ENCODE results near the gene NEU1.
"Not testable (repeated sequence)": the region's sequence is repeated elsewhere in the genome, so short reads cannot be mapped to it uniquely, and the experiment has no call there.

NEU1 gene

GRCh38 chr6:31862344-31863235 lies at the start of gene NEU1:
Gene NEU1 (minus strand): TSS chr6:31862821. CDS start chr6:31862776, 45 bp downstream.
- DNase-seq (ENCODE audit: low read depth in 3 of 3), result peak; percentile 97 to 100 (median 98)

- DNase-seq (ENCODE audit: low read depth in 3 of 3), result no peak
Observed at GRCh38 chr6:31911826-31912585, 49.4 kb upstream of the NEU1 start.

- DNase-seq (ENCODE audit: low read depth in 3 of 3), result not testable (repeated sequence)
Observed at GRCh38 chr6:31909298-31909697, 46.7 kb upstream of the NEU1 start.

GRCh38 chr6:31908791-31909190 lies 46.2 kb upstream of the NEU1 start:
- no peak for DNase-seq (ENCODE audit: low read depth in 3 of 3)

- not testable (repeated sequence) for DNase-seq (ENCODE audit: low read depth in 3 of 3)
Observed at GRCh38 chr6:31908255-31908654, 45.6 kb upstream of the NEU1 start.

- no peak for DNase-seq (ENCODE audit: low read depth in 3 of 3)
Observed at GRCh38 chr6:31907158-31907813, 44.7 kb upstream of the NEU1 start.

- not testable (repeated sequence) for DNase-seq (ENCODE audit: low read depth in 3 of 3)
Observed at GRCh38 chr6:31906727-31907126, 44.1 kb upstream of the NEU1 start.

- DNase-seq (ENCODE audit: low read depth in 3 of 3), result no peak
Observed at GRCh38 chr6:31906122-31906521, 43.5 kb upstream of the NEU1 start.

GRCh38 chr6:31905041-31905440 lies 42.4 kb upstream of the NEU1 start:
- DNase-seq (ENCODE audit: low read depth in 3 of 3), result no peak

GRCh38 chr6:31903957-31904356 lies 41.3 kb upstream of the NEU1 start:
- DNase-seq (ENCODE audit: low read depth in 3 of 3), result no peak

- DNase-seq (ENCODE audit: low read depth in 3 of 3), result peak; percentile 62 to 83 (median 76)
Observed at GRCh38 chr6:31901953-31902643, 39.5 kb upstream of the NEU1 start, which contains the start of gene ZBTB12. Gene ZBTB12 (minus strand): TSS chr6:31902086. CDS start chr6:31901305, 781 bp downstream.

- DNase-seq (ENCODE audit: low read depth in 3 of 3), result peak in 1 of 3 donors; percentile 62
Observed at GRCh38 chr6:31901415-31901952, 38.9 kb upstream of the NEU1 start.

GRCh38 chr6:31900917-31901414 lies 38.3 kb upstream of the NEU1 start:
- no peak for DNase-seq (ENCODE audit: low read depth in 3 of 3)

GRCh38 chr6:31899882-31900722 lies 37.5 kb upstream of the NEU1 start:
- no peak for DNase-seq (ENCODE audit: low read depth in 3 of 3)

GRCh38 chr6:31899215-31899614 lies 36.6 kb upstream of the NEU1 start:
- no peak for DNase-seq (ENCODE audit: low read depth in 3 of 3)

- DNase-seq (ENCODE audit: low read depth in 3 of 3), result no peak
Observed at GRCh38 chr6:31898383-31899011, 35.9 kb upstream of the NEU1 start.

GRCh38 chr6:31897612-31898382 lies 35.2 kb upstream of the NEU1 start, which contains the start of gene EHMT2:
Gene EHMT2 (minus strand): TSS chr6:31897698. CDS start chr6:31897677, 21 bp downstream.
- DNase-seq (ENCODE audit: low read depth in 3 of 3), result peak; percentile 70 to 87 (median 73)

- no peak for DNase-seq (ENCODE audit: low read depth in 3 of 3)
Observed at GRCh38 chr6:31896856-31897611, 34.4 kb upstream of the NEU1 start.

Measured in stimulated activated CD4-positive, alpha-beta T cell treated with anti-CD3 and anti-CD28 coated beads, TNF-alpha, amount 100 ng/mL, for 48 hours (primary cell).